ENCODE measurements around the gene CDS1.
"Not testable (repeated sequence)": the region's sequence is repeated elsewhere in the genome, so short reads cannot be mapped to it uniquely, and the experiment has no call there.

Gene CDS1

DNA sequence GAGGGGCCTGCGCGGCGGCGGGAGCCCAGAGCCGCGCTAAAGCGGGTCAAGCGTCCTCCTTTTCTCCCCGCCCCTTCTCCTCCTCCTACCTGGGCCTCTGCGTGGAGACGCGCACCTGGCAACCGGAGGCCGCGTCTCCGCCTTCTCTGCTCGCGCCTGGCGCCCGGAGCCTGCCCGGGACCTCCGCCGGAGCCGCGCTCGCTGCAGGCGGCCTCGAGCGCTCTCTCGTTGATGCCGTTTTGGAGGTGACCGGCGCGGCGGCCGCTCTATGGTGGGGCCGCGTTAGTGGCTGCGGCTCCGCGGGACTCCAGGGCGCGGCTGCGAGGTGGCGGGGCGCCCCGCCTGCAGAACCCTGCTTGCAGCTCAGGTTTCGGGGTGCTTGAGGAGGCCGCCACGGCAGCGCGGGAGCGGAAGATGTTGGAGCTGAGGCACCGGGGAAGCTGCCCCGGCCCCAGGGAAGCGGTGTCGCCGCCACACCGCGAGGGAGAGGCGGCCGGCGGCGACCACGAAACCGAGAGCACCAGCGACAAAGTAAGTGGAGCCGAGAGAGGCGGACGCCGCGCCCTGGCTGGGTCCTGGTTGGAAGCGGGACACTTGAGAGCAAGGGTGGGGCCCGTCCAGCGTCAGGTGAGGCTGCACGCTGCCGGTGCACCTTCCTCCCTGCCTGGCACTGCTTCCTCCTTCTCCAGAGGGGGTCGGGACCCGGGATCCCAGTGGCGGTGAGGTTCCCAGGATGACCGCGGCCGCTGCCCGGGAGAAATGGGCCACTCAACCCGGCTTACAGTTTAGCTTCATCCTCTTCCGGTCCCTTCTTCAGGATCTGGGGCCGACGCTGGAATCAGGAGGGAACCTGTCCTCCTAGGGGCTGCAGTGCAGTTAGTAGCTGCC, at the start of gene CDS1:
TSS of gene CDS1 (plus strand) at position 140 of the 888 bp plus-strand sequence. CDS start at position 415, 275 bp downstream.
- peak in 1 of 2 donors; percentile 4 for DNase-seq

DNA sequence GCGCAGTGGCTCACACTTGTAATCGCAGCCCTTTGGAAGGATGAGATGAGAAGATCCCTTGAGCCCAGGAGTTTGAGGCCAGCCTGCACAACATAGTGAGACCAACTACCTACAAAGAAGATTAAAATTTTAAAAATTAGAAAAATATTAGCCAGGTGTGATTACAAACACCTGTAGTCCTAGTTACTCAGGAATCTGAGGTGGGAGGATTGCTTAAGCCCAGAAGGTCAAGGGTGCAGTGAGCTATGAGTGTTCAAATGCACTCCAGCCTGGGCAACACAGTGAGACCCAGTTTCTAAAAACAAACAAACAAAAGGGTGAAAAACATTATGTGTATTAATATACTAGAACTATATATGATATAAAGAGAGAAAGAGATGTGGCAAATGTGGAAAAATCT, 47.0 kb upstream of the CDS1 start:
- no peak for DNase-seq

- no peak for DNase-seq
These were observed 37.8 kb upstream of the CDS1 start for GRCh38 chr4:84545093-84545492.

DNA sequence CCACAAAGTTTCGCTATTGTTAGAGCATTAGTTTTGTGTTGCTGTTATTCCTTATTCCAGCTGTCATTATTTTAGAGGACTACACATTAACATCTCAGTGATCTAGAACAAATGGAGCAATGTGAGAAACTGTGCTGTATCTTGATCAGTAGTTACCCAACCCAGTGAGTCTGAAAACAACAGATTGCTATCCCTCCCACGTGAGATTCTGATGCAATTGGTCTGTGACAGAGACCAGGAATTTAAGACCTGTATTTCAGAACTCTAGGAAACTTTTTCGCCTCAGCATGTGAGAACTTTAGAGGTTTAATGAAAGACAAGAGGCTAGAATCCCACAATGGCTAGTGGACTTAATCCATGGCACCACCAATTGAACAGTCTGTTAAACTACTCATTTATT, 35.7 kb upstream of the CDS1 start:
- no peak for DNase-seq

- DNase-seq: not testable (repeated sequence)
These were observed 33.7 kb upstream of the CDS1 start for GRCh38 chr4:84549191-84549590.

DNA sequence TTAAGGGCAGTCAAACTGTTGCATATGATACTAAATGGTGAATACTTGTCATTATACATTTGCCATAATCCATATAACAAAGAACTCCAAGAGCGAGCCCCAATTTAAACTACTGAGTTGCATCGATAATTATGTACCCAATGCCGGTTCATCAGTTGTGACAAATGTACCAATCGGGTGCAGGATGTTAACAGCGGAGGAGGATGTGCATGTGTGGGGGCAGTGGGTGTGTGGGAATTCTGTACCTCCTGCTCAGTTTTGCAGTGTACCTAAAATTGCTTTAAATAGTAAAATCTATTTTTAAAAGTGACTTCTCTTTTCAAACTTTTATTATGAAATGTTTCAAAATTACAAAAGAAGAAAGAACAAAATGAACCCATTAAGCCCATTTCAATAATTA, 20.8 kb upstream of the CDS1 start:
- no peak for DNase-seq

- DNase-seq: no peak
These were observed 19.9 kb upstream of the CDS1 start for GRCh38 chr4:84563002-84563401.

DNA sequence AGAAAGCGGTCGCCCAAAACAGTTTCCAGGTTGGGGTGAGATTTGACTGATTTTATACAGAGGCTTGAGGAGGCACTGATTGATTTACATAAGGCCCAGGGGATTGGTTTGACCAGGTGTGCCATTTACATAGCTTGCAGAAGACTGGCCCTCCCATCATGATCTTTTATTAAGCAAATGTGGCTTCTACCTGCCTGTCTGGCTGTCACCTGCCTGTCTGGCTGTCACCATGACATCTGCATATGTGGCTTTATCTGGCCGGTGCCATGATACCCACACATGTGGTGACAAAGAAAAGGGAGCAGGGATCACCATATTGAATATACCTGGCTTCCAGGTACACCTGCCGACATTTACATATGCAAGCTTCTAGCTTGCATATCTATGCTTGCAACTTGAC, 17.0 kb upstream of the CDS1 start:
- DNase-seq: no peak

GRCh38 chr4:84568496-84568895, 14.4 kb upstream of the CDS1 start:
- no peak for DNase-seq

- DNase-seq: no peak
These were observed 13.9 kb upstream of the CDS1 start for GRCh38 chr4:84569009-84569408.

DNA sequence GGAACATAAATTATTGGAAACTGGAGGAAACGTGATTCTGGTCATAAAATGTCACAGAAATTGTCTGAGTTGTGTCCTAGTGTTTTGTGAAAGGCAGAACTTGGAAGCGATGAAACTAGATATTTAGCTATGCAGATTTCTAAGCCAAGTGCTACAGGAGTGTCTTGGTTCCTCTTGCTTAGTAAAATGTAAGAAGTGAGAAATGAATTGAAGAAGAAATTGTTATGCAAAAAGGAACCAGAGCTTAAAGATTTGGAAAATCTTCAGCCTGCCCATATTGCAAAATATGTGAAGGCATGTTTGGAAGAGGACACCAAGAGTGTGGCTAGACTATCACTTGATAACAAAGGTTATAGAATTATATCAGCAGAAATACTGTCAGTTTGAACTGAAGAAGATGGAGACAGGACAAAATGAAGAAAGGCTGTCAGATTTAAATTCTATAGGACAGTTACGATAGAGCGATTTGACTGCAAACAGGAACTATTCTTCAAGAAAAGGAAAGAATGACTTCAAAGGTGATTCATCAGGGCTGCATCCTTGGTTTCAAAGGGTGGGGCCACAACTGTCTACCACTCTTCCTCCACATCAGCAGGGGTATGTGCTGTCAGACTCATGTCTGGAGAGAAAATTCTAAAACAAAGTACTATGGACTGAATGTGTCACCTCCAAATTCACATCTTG, 9.4 kb upstream of the CDS1 start:
- DNase-seq: peak in 1 of 2 donors; percentile 19

GRCh38 chr4:84574069-84574720, 8.7 kb upstream of the CDS1 start:
- no peak for DNase-seq

- DNase-seq: peak in 1 of 2 donors; percentile 19
These were observed 4.2 kb upstream of the CDS1 start for GRCh38 chr4:84578540-84579402.

- no peak for DNase-seq
These were observed 3.5 kb upstream of the CDS1 start for GRCh38 chr4:84579403-84579776.

DNA sequence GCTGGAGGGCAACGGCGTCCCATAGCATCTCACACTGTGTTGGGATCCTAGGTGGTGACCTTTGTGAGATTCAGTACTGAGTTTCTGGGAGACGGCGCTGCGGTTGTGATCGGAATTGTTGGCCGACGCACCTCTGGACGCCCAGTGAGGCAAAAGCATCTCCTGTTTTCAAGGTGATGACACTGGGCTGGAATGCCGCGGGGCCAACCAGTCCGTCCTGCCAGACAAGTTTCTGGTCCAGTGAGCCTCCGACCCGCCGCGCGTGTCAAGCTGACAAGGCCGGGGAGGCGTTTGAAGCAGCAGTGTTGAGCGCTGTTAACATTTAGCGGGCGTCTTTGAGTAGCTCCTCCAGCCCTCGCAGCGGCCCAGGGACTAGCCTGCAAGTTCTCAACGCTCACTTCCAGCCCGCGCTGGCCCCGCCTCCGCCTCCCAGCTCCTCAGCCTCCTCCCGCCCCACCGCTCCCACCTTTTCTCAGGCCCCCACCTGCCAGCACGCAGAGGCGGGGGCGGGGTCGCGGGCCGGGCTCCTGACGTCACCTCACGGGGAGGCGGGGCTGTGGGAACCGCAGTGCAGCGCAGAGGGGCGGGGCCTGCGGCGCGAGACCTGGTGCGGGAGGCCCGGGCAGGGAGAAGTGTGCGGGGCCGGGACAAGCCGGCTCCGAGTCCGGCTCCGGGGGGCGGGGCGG, 482 bp upstream of the CDS1 start:
- DNase-seq: peak; percentile 83 to 92

DNA sequence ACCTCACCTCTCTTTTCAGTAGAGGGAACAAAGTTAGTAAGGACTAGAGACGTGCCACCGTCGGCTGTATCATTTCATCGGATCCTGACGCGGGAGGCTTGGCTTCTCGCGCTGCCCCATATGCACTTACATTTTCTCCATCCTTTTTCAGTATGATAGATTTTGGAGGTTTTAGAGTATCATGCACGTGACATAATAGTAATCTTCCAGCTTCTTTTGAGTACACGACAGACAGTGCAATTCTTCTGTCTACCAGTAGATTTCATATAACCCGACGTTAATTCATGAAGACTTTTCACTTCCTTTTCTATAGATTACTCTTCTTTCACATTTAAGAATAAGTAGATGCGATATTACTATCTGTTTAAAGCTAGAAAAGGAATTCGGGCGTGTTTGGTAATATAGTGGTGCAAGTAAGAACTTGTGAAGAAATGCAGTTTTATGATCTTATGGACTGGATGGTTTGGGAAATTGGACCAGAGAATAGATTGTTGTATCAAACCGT, 1.0 kb downstream of the CDS1 start:
- peak in 1 of 2 donors; percentile 10 for DNase-seq

- DNase-seq: no peak
These were observed 2.3 kb downstream of the CDS1 start for GRCh38 chr4:84585251-84585650.

DNA sequence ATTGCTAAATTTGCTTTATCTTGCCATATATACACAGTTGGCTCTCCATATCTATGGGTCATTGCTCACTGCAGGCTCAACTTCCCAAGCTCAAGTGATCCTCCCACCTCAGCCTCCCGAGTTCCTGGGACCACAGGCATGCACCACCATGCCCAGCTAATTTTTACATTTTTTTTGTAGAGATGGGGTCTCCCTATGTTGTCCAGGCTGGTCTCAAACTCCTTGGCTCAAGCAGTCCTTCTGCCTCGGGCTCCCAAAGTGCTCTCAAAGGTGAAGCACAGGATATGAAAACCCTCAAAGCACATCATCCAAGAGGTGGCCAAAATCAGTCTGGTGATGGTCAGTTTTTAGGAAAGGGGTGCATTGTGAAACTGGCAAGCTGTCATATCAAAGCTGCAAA, 11.8 kb downstream of the CDS1 start:
- DNase-seq: no peak

DNA sequence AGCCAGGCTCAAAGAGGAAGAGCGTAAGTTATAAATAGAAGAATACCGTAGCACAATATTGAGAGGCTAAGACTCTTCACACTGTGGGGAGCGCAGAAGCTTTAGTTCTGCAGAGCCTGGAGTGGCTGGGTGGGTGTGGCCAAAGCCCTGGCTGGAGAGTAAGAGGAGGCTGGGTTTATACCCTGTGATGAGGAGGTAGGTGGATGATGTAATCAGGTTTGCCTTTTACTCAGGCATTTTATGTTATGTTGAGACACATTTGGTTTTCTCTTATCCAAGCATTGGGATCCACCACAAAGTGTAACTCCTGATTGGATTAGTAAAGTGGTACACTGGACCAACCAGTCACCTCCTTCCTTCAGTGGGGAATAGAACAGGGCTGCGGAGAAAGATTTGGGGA, 13.9 kb downstream of the CDS1 start:
- DNase-seq: no peak

DNA sequence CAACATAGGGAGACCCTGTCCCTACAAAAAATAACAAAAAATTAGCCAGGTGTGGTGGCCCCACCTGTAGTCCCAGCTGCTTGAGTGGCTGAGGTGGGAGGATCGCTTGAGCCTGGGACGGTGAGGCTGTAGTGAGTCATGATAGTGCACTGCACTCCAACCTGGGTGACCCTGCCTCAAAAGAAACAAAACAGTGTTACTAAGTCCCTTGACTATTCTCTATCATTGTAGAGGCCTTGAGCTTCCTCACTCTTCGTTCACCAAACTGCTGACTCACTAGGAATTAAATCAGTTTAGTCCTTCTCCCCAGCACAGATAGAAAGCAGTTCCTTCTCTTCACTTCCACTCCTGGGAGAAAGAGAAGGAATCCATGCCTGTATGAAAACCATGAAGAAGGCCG, 14.5 kb downstream of the CDS1 start:
- DNase-seq: no peak

- no peak for DNase-seq
These were observed 23.7 kb downstream of the CDS1 start for GRCh38 chr4:84606645-84607044.

DNA sequence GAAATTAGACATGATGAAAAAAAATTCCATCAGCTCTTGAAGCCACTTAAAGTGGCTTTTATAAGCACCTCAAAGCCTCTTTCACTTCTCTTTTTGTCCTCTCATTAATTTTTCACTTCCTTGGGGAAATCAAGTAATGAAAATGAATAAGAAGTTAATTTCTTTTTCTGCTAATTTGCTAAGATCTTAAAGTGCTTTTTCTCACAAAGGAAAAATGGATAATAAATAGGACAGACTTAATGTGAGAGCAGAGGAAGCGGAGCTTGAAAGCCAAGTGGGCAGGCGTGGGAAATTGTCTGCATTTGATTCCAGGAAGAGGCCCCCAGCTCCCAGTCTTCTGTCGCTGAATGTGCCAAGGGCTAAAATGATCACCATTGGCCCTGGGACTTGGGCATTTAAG, 28.6 kb downstream of the CDS1 start:
- no peak for DNase-seq

Data from CD4-positive, alpha-beta T cell treated with Interferon alpha-2 for 1 hour (primary cell).